GM20000 (cell line): ENCODE measurements around the gene ACP1.

Experiments used
- DNase-seq: peaks from one replicate; pipeline ENCODE4 v3.0.0; 2012; ENCODE audit warnings: low spot score
- CTCF ChIP-seq: IDR thresholded peaks from 2 replicates; pipeline ENCODE4 v1.5.1; 2012; ENCODE audit warnings: mild to moderate bottlenecking, control low read depth; ENCODE audit errors: extremely low read depth, missing control alignments

Gene ACP1

GRCh38 chr2:231521-232185, 33.1 kb upstream of the ACP1 start:
- no peak for DNase-seq
- TF ChIP-seq CTCF, result no peak

- no peak for TF ChIP-seq CTCF
- no peak for DNase-seq
These were observed 31.7 kb upstream of the ACP1 start for GRCh38 chr2:233030-233429.

DNA sequence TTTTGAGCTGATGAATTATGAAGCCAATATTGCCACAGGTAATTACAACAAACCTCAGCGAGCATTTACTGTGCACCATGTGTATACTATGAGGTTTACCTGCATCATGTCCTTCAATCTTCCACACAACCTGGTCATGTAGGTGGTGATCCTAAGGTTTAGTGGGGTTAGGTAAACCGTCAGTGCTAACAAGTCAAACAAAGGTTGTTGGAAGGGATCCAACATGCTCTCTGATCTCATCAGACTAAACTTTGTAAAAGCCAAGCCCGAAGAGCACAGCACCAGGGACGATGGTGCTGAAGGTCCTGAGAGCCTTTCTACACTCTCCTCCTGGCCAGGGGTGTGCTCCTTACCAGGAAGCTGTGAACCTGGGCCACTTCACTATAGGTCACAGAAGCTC, 30.3 kb upstream of the ACP1 start:
- TF ChIP-seq CTCF, result no peak
- no peak for DNase-seq

GRCh38 chr2:236993-237539, 27.7 kb upstream of the ACP1 start:
- TF ChIP-seq CTCF, result no peak
- DNase-seq, result no peak

DNA sequence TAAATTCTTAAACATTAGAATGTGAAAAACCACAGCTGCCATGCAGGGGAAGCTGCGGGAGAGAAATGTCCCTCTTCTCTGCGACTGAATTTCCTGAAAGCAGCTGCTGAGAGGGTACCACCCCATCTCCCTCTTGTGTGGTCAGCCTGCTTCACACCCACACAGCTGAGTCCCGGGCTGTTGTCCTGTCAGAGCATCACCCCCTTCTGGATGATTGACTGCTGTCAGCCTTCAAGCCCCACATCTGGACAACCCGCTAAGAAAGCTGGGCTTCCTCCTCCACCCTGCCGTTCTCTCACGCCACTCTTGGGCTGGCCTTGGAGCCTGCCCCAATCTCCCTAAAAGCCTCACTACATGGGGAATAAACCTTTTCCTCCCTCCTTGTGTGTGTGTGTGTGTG, 26.9 kb upstream of the ACP1 start:
- DNase-seq, result no peak
- no peak for TF ChIP-seq CTCF

DNA sequence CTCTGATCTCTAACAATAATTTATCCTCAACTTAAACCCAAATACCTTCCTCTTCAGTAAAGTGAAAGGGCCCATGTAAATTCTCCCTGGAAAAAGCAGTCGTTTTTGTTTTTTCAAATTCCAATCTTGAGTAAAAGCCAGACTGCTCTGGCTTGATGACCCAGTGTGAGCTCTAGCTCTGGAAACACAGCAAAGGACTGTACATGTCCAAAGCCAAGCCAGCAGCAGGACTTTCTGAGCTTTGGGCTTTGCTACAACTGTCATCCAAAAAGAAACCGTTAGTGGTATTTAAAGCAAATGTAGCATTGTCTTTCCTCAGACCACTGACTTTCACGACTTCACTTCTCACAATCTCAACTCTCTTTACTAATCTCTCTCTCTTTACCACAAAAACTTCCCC, 26.3 kb upstream of the ACP1 start:
- TF ChIP-seq CTCF, result no peak
- no peak for DNase-seq

DNA sequence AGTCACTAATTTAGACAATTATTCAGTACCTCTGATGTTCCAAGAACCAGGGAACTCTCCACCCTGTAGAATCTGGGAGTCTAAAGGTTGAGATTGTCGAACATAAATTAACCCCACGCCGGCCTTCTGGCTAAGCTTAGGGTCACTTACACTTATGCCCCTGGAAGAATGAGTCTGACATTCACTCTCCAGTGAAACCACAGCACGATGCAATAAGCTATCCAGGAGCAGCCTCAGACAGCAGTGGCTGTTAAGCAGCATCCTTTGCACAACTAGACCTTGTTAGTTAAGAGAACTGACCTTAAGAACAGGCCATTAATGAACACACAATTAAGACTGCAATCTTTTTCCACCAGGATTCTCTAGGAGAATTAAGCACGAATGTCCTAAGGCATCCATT, 25.9 kb upstream of the ACP1 start:
- no peak for TF ChIP-seq CTCF
- no peak for DNase-seq
